Esophagus squamous epithelium (tissue), 5 donors: Measurements from ENCODE around the gene PODXL. TPM values are rescaled to one million over a fixed set of nuclear protein-coding genes. Genes with fewer than 3 reads are reported as not detected.
A peak's percentile ranks its signal among the peaks of the same experiment; 100 is the strongest.

ENCODE experiments used
- DNase-seq: peaks from one replicate; lab custom pipeline; 2025; lab: John Stamatoyannopoulos, UW
- H3K27ac ChIP-seq, 4 donors: fragments of 200-600 bp; sonication (generic); one replicate each; pipeline ENCODE4 v1.5.1; 2016 to 2019; ENCODE audit warnings: mild to moderate bottlenecking in 1 of 4
- H3K27me3 ChIP-seq, 4 donors: fragments of 200-600 bp; sonication (generic); 1 replicate in 3 of 4; 2 replicates in 1 of 4; pipeline versions ENCODE4 v1.5.1 to v1.6.0; 2017 to 2021; ENCODE audit warnings: antibody characterized with exemption in 1 of 4
- H3K36me3 ChIP-seq, 3 donors: fragments of 200-600 bp; sonication (generic); one replicate each; pipeline ENCODE4 v1.5.1; 2016 to 2019
- H3K4me1 ChIP-seq, 3 donors: fragments of 200-600 bp; sonication (generic); one replicate each; pipeline ENCODE4 v1.5.1; 2017 to 2019
- H3K4me3 ChIP-seq, 4 donors: fragments of 200-600 bp; sonication (generic); 1 replicate in 3 of 4; 2 replicates in 1 of 4; pipeline ENCODE4 v1.5.1; 2016 to 2019; ENCODE audit warnings: mild to moderate bottlenecking in 2 of 4, moderate library complexity in 1 of 4
- H3K9me3 ChIP-seq, 3 donors: fragments of 200-600 bp; sonication (generic); one replicate each; pipeline ENCODE4 v1.5.1; 2016 to 2019
- CTCF ChIP-seq, 6 experiments: fragments of 450-650 bp in 4 of 6; fragments of 200-600 bp in 2 of 6; sonication (generic) in 2 of 6; IDR thresholded peaks; one replicate each; pipeline ENCODE4 v1.5.1; 2016 to 2019; ENCODE audit warnings: antibody characterized with exemption in 6 of 6, mild to moderate bottlenecking in 4 of 6, moderate library complexity in 4 of 6
- POLR2A ChIP-seq, 4 donors: fragments of 450-650 bp; IDR thresholded peaks; one replicate each; pipeline ENCODE4 v1.6.1; 2017; ENCODE audit warnings: antibody characterized with exemption in 4 of 4, mild to moderate bottlenecking in 4 of 4, moderate library complexity in 3 of 4
- WGBS, 2 donors: methylation state at CpG; one replicate each; pipeline ENCODE4 v1.1.5; 2018; 5-methylcytosine and 5-hydroxymethylcytosine counted together
- intact Hi-C: fragments of 100-400 bp; cut with DNase I; formaldehyde crosslinking; loops from one replicate; pipeline ENCODE4 v1.15.0; 2022
- total RNA-seq, 4 donors: library from RNA; depleted of rRNA; stranded (reverse); fragments of >200 nt; gene quantifications; one replicate each; pipeline ENCODE4 v1.1.0, GENCODE V29; 2016
- donor health status: DM: yes; HTN: yes; CAD: no.

The PODXL gene
- total RNA-seq, 4 donors from 2014 or later: 5.0 to 22.3 (median 7.6) TPM

- H3K27ac ChIP-seq: peak overlapping the region; percentile 9 to 74 (median 54)
- intact Hi-C loops: no loop called here
- WGBS, 2 donors: 52 to 62% methylated on average over 4 of the region's 9 CpGs
- no peak for TF ChIP-seq CTCF (IDR thresholded peaks at IDR 0.05)
- TF ChIP-seq POLR2A (IDR thresholded peaks at IDR 0.05): no peak
- no peaks in the 10 kb centered on the region for H3K9me3 ChIP-seq
- peaks cover 0 to 29% (median 10%) of the 10 kb centered on the region in 3 donors for H3K4me1 ChIP-seq
- H3K36me3 ChIP-seq: peaks cover 0 to 20% (median 0%) of the 10 kb centered on the region in 3 donors
- DNase-seq: no peak
- H3K27me3 ChIP-seq: peaks cover 0 to 4% (median 0%) of the 10 kb centered on the region in 4 donors
- no peak overlapping the region for H3K4me3 ChIP-seq
These were observed 53.5 kb downstream of the PODXL start for GRCh38 chr7:131502810-131503508.

- TF ChIP-seq CTCF (IDR thresholded peaks at IDR 0.05): no peak
- DNase-seq: no peak
- Histone ChIP-seq H3K36me3 (peaks cover 0 to 29% (median 0%) of the 10 kb centered on the region in 3 donors), H3K4me3 (no peak overlapping the region), H3K27me3 (no peaks in the 10 kb centered on the region), H3K27ac (peak overlapping the region; percentile 9 to 74 (median 54)), H3K4me1 (peaks cover 0 to 29% (median 9%) of the 10 kb centered on the region in 3 donors), H3K9me3 (no peaks in the 10 kb centered on the region)
- intact Hi-C loops: no loop called here
- WGBS, 2 donors: 83 to 88% methylated on average over 9 to 12 of the region's 14 CpGs
These were observed 54.3 kb downstream of the PODXL start for GRCh38 chr7:131501930-131502685.

GRCh38 chr7:131501422-131501821 lies 55.0 kb downstream of the PODXL start:
- H3K36me3 ChIP-seq: peaks cover 0 to 34% (median 0%) of the 10 kb centered on the region in 3 donors
- H3K9me3 ChIP-seq: no peaks in the 10 kb centered on the region
- DNase-seq: no peak
- H3K4me3 ChIP-seq: no peak overlapping the region
- no peaks in the 10 kb centered on the region for H3K27me3 ChIP-seq
- intact Hi-C loops: no loop called here
- H3K4me1 ChIP-seq: peaks cover 0 to 29% (median 9%) of the 10 kb centered on the region in 3 donors
- TF ChIP-seq CTCF (IDR thresholded peaks at IDR 0.05) (no peak), POLR2A (IDR thresholded peaks at IDR 0.05) (no peak)
- H3K27ac ChIP-seq: peak overlapping the region in 1 of 4 donors; percentile 74
- 63 to 70% methylated on average over 3 of the region's 3 CpGs for WGBS, 2 donors

- WGBS, 2 donors: 75 to 100% methylated on average over 1 of the region's 1 CpG
- TF ChIP-seq POLR2A (IDR thresholded peaks at IDR 0.05) (no peak), CTCF (IDR thresholded peaks at IDR 0.05) (no peak)
- H3K9me3 ChIP-seq: no peaks in the 10 kb centered on the region
- H3K4me1 ChIP-seq: peaks cover 0 to 29% (median 9%) of the 10 kb centered on the region in 3 donors
- H3K27ac ChIP-seq: no peak overlapping the region
- no peak overlapping the region for H3K4me3 ChIP-seq
- no peak for DNase-seq
- intact Hi-C loops: no loop called here
- peaks cover 0 to 34% (median 0%) of the 10 kb centered on the region in 3 donors for H3K36me3 ChIP-seq
- no peaks in the 10 kb centered on the region for H3K27me3 ChIP-seq
These were observed 56.1 kb downstream of the PODXL start for GRCh38 chr7:131500357-131500756.

GRCh38 chr7:131499801-131500200 lies 56.6 kb downstream of the PODXL start:
- Histone ChIP-seq H3K36me3 (peaks cover 0 to 34% (median 0%) of the 10 kb centered on the region in 3 donors), H3K4me1 (peaks cover 0 to 29% (median 9%) of the 10 kb centered on the region in 3 donors), H3K27ac (no peak overlapping the region), H3K4me3 (no peak overlapping the region), H3K27me3 (no peaks in the 10 kb centered on the region), H3K9me3 (no peaks in the 10 kb centered on the region)
- DNase-seq: no peak
- 93% methylated on average over 6 of the region's 6 CpGs for WGBS, 2 donors
- intact Hi-C loops: no loop called here
- TF ChIP-seq CTCF (IDR thresholded peaks at IDR 0.05) (no peak), POLR2A (IDR thresholded peaks at IDR 0.05) (no peak)
